Ovary (tissue), 9 donors: Measurements from ENCODE around the gene SEMG2. TPM values are rescaled to one million over a fixed set of nuclear protein-coding genes. Genes with fewer than 3 reads are reported as not detected.

Experiments used
- DNase-seq, 5 donors: peaks; one replicate each; pipeline ENCODE4 v3.0.0-alpha.2; 2019 to 2020
- H3K27ac ChIP-seq, 2 donors: fragments of 200-600 bp; one replicate each; pipeline versions ENCODE4 v1.5.1 to v1.8.0; 2019 to 2022
- H3K27me3 ChIP-seq: fragments of 200-600 bp; one replicate; pipeline ENCODE4 v1.8.0; 2022
- H3K36me3 ChIP-seq: fragments of 200-600 bp; sonication (generic); one replicate; pipeline ENCODE4 v1.5.1; 2019
- H3K4me1 ChIP-seq: one replicate; pipeline ENCODE4 v1.8.1; 2013; ENCODE audit warnings: mild to moderate bottlenecking, moderate library complexity; ENCODE audit not compliant: insufficient read depth
- H3K4me3 ChIP-seq: fragments of 200-600 bp; sonication (generic); one replicate; pipeline ENCODE4 v1.5.1; 2017
- H3K9me3 ChIP-seq, 2 donors: fragments of 200-600 bp in 1 of 2; sonication (generic) in 1 of 2; one replicate each; pipeline versions ENCODE4 v1.5.1 to v1.8.1; 2013 to 2019; ENCODE audit warnings: mild to moderate bottlenecking in 1 of 2, moderate library complexity in 1 of 2
- CTCF ChIP-seq, 3 donors: fragments of 450-650 bp in 2 of 3; fragments of 200-600 bp in 1 of 3; IDR thresholded peaks; one replicate each; pipeline versions ENCODE4 v1.5.1 to v1.8.0; 2016 to 2022; ENCODE audit warnings: antibody characterized with exemption in 3 of 3, mild to moderate bottlenecking in 1 of 3
- EP300 ChIP-seq: sonication (generic); formaldehyde crosslinking; IDR thresholded peaks from one replicate; pipeline ENCODE4 v1.6.1; 2017; ENCODE audit warnings: antibody characterized with exemption
- POLR2A ChIP-seq: fragments of 450-650 bp; IDR thresholded peaks from one replicate; pipeline ENCODE4 v1.6.1; 2017; ENCODE audit warnings: antibody characterized with exemption, mild to moderate bottlenecking, moderate library complexity
- WGBS, 3 donors: extraction: QIAGEN DNeasy Blood & Tissue Kit in 1 of 3; methylation state at CpG; one replicate each; pipeline versions ENCODE4 v1.1.5 to v1.1.7; 2013 to 2017; 5-methylcytosine and 5-hydroxymethylcytosine counted together
- intact Hi-C, 4 donors: fragments of 100-400 bp; cut with DNase I; formaldehyde crosslinking; loops; one replicate each; pipeline versions ENCODE4 v1.11.0 to v1.15.1; 2022 to 2023
- polyA plus RNA-seq, 2 donors: library from polyadenylated mRNA; stranded (reverse); fragments of 200-250 nt in 1 of 2; fragments of 350-450 nt in 1 of 2; fragmentation: Illumina TruSeq in 1 of 2; extraction: RNeasy Lipid Tissue Mini Kit (QIAGEN cat#74804) in 1 of 2; gene quantifications; one replicate each; pipeline ENCODE4 v1.2.3, GENCODE V29; 2013 to 2014
- total RNA-seq, 7 donors: library from RNA; depleted of rRNA in 2 of 7; stranded (reverse); fragments of >200 nt in 2 of 7; fragmentation: NEBNext Ultra II Directional in 3 of 7; extraction: Animal tissue kit (Norgen Biotek cat#: 25700) in 3 of 7; gene quantifications; one replicate each; pipeline versions ENCODE4 v1.1.0 to v1.2.4, GENCODE V29; 2016 to 2023
- donor health status: DM: no; HTN: no; CAD: no; lungs with moderate emphysema.
- donor health status: DM: no; HTN: no; CAD: no.
- donor health status: Bipolar disorder and iron deficiency.
- donor health status: DM: yes; HTN: yes; CAD: no.
- donor health status: DM: no; HTN: no; CAD: no.
- donor health status: DM: yes; HTN: yes; CAD: no.

The SEMG2 gene
- total and polyA plus RNA-seq, 9 donors = not detected

GRCh38 chr20:45257161-45257560 is 36.0 kb downstream of the SEMG2 start:
- 65 to 86% (median 84%) methylated on average over 3 of the region's 3 CpGs for WGBS, 3 donors
- no peak for DNase-seq
- no peak overlapping the region for H3K4me3 ChIP-seq
- H3K9me3 ChIP-seq = no peaks in the 10 kb centered on the region
- H3K27ac ChIP-seq = no peak overlapping the region
- H3K4me1 ChIP-seq = no peaks in the 10 kb centered on the region
- intact Hi-C loops = no loop called here
- TF ChIP-seq POLR2A = no peak
- no peak for TF ChIP-seq EP300
- no peak for TF ChIP-seq CTCF (IDR thresholded peaks at IDR 0.05)
- no peaks in the 10 kb centered on the region for H3K36me3 ChIP-seq
- H3K27me3 ChIP-seq = no peaks in the 10 kb centered on the region

- Histone ChIP-seq H3K36me3 (no peaks in the 10 kb centered on the region), H3K9me3 (no peaks in the 10 kb centered on the region), H3K4me1 (no peaks in the 10 kb centered on the region), H3K27ac (no peak overlapping the region), H3K4me3 (no peak overlapping the region), H3K27me3 (no peaks in the 10 kb centered on the region)
- intact Hi-C loops = no loop called here
- 75 to 80% (median 77%) methylated on average over 7 of the region's 7 CpGs for WGBS, 3 donors
- DNase-seq = no peak
- TF ChIP-seq CTCF (IDR thresholded peaks at IDR 0.05) = no peak
These were observed 36.5 kb downstream of the SEMG2 start for GRCh38 chr20:45257711-45258110.

- TF ChIP-seq CTCF (IDR thresholded peaks at IDR 0.05) (no peak), EP300 (no peak), POLR2A (no peak)
- Histone ChIP-seq H3K27ac (no peak overlapping the region), H3K4me3 (no peak overlapping the region), H3K27me3 (no peaks in the 10 kb centered on the region), H3K4me1 (no peaks in the 10 kb centered on the region), H3K9me3 (no peaks in the 10 kb centered on the region), H3K36me3 (no peaks in the 10 kb centered on the region)
- 86 to 89% (median 87%) methylated on average over 3 of the region's 3 CpGs for WGBS, 3 donors
- intact Hi-C loops = no loop called here
- DNase-seq = no peak
These were observed 37.1 kb downstream of the SEMG2 start for GRCh38 chr20:45258259-45258658.

GRCh38 chr20:45258664-45259063 is 37.5 kb downstream of the SEMG2 start:
- 26 to 34% (median 26%) methylated on average over 2 of the region's 2 CpGs for WGBS, 3 donors
- intact Hi-C loops = no loop called here

More at GRCh38 chr20:45258664-45259063, 37.5 kb downstream of the SEMG2 start:
- DNase-seq = no peak
- Histone ChIP-seq H3K9me3 (no peaks in the 10 kb centered on the region), H3K36me3 (no peaks in the 10 kb centered on the region), H3K4me1 (no peaks in the 10 kb centered on the region), H3K4me3 (no peak overlapping the region), H3K27me3 (no peaks in the 10 kb centered on the region), H3K27ac (no peak overlapping the region)
- TF ChIP-seq POLR2A (no peak), CTCF (IDR thresholded peaks at IDR 0.05) (no peak), EP300 (no peak)
